ENCODE data around the gene PRDX2. TPM values are rescaled to one million over a fixed set of nuclear protein-coding genes. Genes with fewer than 3 reads are reported as not detected.

The PRDX2 gene
- polyA plus RNA-seq, 1 donor from 2014 or later, result 882 TPM

GRCh38 chr19:12794971-12795381 lies 6.6 kb downstream of the PRDX2 start:
- no peaks in the 10 kb centered on the region for H3K9me2 ChIP-seq (ENCODE audit: insufficient read depth, low read length)
- H3K4me2 ChIP-seq (ENCODE audit: low read length), result no peak overlapping the region
- H3K27me3 ChIP-seq (ENCODE audit: insufficient read depth, low read depth, low read length), result peaks cover 29% of the 10 kb centered on the region
- H3K4me3 ChIP-seq (ENCODE audit: low read length), result no peak overlapping the region
- TF ChIP-seq REST (IDR thresholded peaks at IDR 0.05; ENCODE audit: borderline replicate concordance) (no peak), SMC3 (conservative IDR thresholded peaks at IDR 0.05; ENCODE audit: poor library complexity) (no peak), RAD21 (conservative IDR thresholded peaks at IDR 0.05) (no peak), EZH2 (IDR thresholded peaks at IDR 0.05; ENCODE audit: borderline replicate concordance, insufficient read depth, low read length, poor library complexity, severe bottlenecking) (no peak)
- TF ChIP-seq, protein P1, sequence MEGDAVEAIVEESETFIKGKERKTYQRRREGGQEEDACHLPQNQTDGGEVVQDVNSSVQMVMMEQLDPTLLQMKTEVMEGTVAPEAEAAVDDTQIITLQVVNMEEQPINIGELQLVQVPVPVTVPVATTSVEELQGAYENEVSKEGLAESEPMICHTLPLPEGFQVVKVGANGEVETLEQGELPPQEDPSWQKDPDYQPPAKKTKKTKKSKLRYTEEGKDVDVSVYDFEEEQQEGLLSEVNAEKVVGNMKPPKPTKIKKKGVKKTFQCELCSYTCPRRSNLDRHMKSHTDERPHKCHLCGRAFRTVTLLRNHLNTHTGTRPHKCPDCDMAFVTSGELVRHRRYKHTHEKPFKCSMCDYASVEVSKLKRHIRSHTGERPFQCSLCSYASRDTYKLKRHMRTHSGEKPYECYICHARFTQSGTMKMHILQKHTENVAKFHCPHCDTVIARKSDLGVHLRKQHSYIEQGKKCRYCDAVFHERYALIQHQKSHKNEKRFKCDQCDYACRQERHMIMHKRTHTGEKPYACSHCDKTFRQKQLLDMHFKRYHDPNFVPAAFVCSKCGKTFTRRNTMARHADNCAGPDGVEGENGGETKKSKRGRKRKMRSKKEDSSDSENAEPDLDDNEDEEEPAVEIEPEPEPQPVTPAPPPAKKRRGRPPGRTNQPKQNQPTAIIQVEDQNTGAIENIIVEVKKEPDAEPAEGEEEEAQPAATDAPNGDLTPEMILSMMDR (IDR thresholded peaks at IDR 0.05; ENCODE audit: poor library complexity, severe bottlenecking), result no peak
- no peaks in the 10 kb centered on the region for H3K36me3 ChIP-seq (ENCODE audit: insufficient read depth, low read length)
- no peak overlapping the region for H2AFZ ChIP-seq (ENCODE audit: low read depth, low read length)
- H3K79me2 ChIP-seq (replicated peaks; ENCODE audit: insufficient read depth, low read length), result peaks cover 3% of the 10 kb centered on the region
- H3K9ac ChIP-seq (ENCODE audit: low read length), result no peak overlapping the region
- no peaks in the 10 kb centered on the region for H3K9me3 ChIP-seq (ENCODE audit: low read length)
- H3K27ac ChIP-seq (ENCODE audit: low read length), result no peak overlapping the region
- H3F3A ChIP-seq (ENCODE audit: insufficient read depth, low read length, poor library complexity, severe bottlenecking), result no peaks in the 10 kb centered on the region
- no peaks in the 10 kb centered on the region for H4K20me1 ChIP-seq (ENCODE audit: insufficient read depth)

GRCh38 chr19:12794196-12794941 lies 7.2 kb downstream of the PRDX2 start:
- Histone ChIP-seq H2AFZ (ENCODE audit: low read depth, low read length) (no peak overlapping the region), H3K27ac (ENCODE audit: low read length) (no peak overlapping the region)
- TF ChIP-seq TAF1 (IDR thresholded peaks at IDR 0.05; ENCODE audit: low read depth) (no peak), REST (IDR thresholded peaks at IDR 0.05; ENCODE audit: borderline replicate concordance) (no peak), EP300 (conservative IDR thresholded peaks at IDR 0.05; ENCODE audit: poor library complexity, severe bottlenecking) (no peak), SMC3 (conservative IDR thresholded peaks at IDR 0.05; ENCODE audit: poor library complexity) (no peak), RAD21 (conservative IDR thresholded peaks at IDR 0.05) (no peak), MXI1 (conservative IDR thresholded peaks at IDR 0.05; ENCODE audit: poor library complexity, severe bottlenecking) (no peak), EZH2 (IDR thresholded peaks at IDR 0.05; ENCODE audit: borderline replicate concordance, insufficient read depth, low read length, poor library complexity, severe bottlenecking) (no peak), POLR2AphosphoS5 (IDR thresholded peaks at IDR 0.05) (no peak)
- TF ChIP-seq, protein P1 (IDR thresholded peaks at IDR 0.05; ENCODE audit: poor library complexity, severe bottlenecking), result no peak

More at GRCh38 chr19:12794196-12794941, 7.2 kb downstream of the PRDX2 start:
- Histone ChIP-seq H3K4me2 (ENCODE audit: low read length) (peak overlapping the region; percentile 55), H3K9me2 (ENCODE audit: insufficient read depth, low read length) (no peaks in the 10 kb centered on the region), H3K4me3 (ENCODE audit: low read length) (peak overlapping the region; percentile 87), H3K9me3 (ENCODE audit: low read length) (no peaks in the 10 kb centered on the region), H3K9ac (ENCODE audit: low read length) (peak overlapping the region; percentile 82), H3K79me2 (replicated peaks; ENCODE audit: insufficient read depth, low read length) (no peaks in the 10 kb centered on the region), H3K27me3 (ENCODE audit: insufficient read depth, low read depth, low read length) (peaks cover 29% of the 10 kb centered on the region), H3K36me3 (ENCODE audit: insufficient read depth, low read length) (no peaks in the 10 kb centered on the region), H3F3A (ENCODE audit: insufficient read depth, low read length, poor library complexity, severe bottlenecking) (no peaks in the 10 kb centered on the region), H4K20me1 (ENCODE audit: insufficient read depth) (no peaks in the 10 kb centered on the region)
